GM12873 (cell line): ENCODE data around the gene GAS6.

Source experiments
- TF ChIP-seq, protein P1 (sequence below): IDR thresholded peaks from 2 replicates; pipeline ENCODE4 v1.5.1; 2012; ENCODE audit warnings: low read depth, mild to moderate bottlenecking, moderate library complexity, low read length, control low read depth; ENCODE audit not compliant: insufficient read depth; ENCODE audit errors: missing control alignments

Gene GAS6

DNA sequence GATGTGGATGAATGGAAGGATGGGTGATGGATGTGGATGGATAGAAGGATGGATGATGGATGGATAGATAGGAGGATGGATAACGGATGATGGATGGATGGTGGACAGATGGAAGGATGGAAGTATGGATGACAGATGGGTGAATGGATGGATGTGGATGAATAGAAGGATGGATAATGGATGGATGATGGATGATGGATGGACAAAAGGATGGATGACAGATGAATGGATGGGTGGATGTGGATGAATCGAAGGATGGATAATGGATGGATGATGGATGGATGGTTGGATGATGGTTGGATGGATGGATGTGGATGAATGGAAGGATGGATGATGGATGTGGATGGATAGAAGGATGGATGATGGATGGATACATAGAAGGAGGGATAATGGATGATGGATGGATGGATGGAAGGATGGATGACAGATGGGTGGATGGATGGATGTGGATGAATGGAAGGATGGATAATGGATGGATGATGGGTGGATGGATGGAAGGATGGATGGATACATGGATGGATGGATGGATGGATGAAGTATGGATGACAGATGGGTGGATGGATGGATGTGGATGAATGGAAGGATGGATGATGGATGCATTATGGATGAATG, 65.6 kb downstream of the GAS6 start:
- TF ChIP-seq, protein P1, sequence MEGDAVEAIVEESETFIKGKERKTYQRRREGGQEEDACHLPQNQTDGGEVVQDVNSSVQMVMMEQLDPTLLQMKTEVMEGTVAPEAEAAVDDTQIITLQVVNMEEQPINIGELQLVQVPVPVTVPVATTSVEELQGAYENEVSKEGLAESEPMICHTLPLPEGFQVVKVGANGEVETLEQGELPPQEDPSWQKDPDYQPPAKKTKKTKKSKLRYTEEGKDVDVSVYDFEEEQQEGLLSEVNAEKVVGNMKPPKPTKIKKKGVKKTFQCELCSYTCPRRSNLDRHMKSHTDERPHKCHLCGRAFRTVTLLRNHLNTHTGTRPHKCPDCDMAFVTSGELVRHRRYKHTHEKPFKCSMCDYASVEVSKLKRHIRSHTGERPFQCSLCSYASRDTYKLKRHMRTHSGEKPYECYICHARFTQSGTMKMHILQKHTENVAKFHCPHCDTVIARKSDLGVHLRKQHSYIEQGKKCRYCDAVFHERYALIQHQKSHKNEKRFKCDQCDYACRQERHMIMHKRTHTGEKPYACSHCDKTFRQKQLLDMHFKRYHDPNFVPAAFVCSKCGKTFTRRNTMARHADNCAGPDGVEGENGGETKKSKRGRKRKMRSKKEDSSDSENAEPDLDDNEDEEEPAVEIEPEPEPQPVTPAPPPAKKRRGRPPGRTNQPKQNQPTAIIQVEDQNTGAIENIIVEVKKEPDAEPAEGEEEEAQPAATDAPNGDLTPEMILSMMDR = no peak

GRCh38 chr13:113796964-113797676, 66.8 kb downstream of the GAS6 start:
- TF ChIP-seq, protein P1 = no peak

- TF ChIP-seq, protein P1 = no peak
These were observed 67.5 kb downstream of the GAS6 start for GRCh38 chr13:113796211-113796963.

DNA sequence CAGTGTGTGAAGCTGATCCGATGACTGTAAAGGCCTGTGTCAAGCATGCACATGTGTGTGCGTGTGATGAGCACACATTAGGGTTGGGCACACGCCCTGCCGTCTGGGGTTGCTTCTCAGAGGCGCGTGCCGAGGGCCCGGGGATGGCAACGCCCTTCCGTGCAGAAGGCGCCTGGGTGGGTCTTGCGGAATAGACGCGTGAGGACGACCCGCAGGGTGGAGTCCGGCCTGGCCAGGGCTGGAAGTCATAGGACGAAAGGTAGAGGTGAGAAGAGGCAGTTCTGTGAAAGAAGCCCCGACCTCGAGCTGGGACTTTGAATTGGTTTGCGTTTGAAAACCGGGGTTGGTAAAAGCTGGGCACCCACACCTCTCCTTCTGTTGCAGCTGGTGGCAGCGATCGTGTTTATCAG, 69.1 kb downstream of the GAS6 start:
- TF ChIP-seq, protein P1 = no peak

DNA sequence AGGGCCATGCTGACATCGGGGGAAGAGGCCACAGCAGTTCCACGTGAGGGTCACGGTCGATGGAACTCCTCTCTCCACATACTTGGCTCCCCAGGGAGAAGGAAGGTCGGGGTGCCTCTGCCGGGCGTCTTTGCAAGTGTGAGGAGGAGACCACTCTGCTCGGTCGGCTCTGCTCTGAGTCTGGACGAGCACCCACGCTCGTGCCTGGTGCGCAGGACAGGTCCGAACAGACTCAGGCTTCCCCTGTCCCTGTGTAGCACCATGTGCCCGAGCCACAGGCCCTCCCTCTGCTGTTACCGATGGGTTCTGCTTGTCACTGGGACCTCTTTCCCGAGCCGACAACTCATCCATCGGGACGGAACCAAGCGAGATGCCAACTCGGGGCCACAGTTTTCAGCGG, 69.8 kb downstream of the GAS6 start:
- TF ChIP-seq, protein P1 = no peak

- TF ChIP-seq, protein P1 = no peak
These were observed 70.2 kb downstream of the GAS6 start for GRCh38 chr13:113793718-113794085.
